Measurements from ENCODE around the gene PEBP1. TPM values are rescaled to one million over a fixed set of nuclear protein-coding genes. Genes with fewer than 3 reads are reported as not detected.

The PEBP1 gene
- total RNA-seq, 2 experiments from 2014 or later, result 128 to 132 TPM

Other genes with a start within 250 kb of the PEBP1 start
- under 1 TPM; 0.12 to 0.45 TPM for gene KSR2, start 167.1 kb upstream of the PEBP1 start, total RNA-seq
- gene RFC5, start 119.4 kb upstream of the PEBP1 start, total RNA-seq, result 10 to 100 TPM; 65.8 to 70.8 TPM
- gene WSB2, start 74.9 kb upstream of the PEBP1 start, total RNA-seq, result 100 to 1,000 TPM in 1 of 2 experiments, 10 to 100 TPM in 1; 93.2 to 102 TPM
- 1 to 10 TPM; 5.7 to 7.6 TPM for gene VSIG10, start 32.1 kb upstream of the PEBP1 start, total RNA-seq
- 10 to 100 TPM; 47.5 to 50.4 TPM for gene TAOK3, start 236.8 kb downstream of the PEBP1 start, total RNA-seq
- 10 to 100 TPM; 20.6 to 22.0 TPM for gene SUDS3, start 240.4 kb downstream of the PEBP1 start, total RNA-seq

All from activated CD4-positive, alpha-beta memory T cell treated with anti-CD3 and anti-CD28 coated beads for 36 hours (primary cell).